GM12878 (cell line): ENCODE data around the gene PRKCZ. TPM values are rescaled to one million over a fixed set of nuclear protein-coding genes. Genes with fewer than 3 reads are reported as not detected.

Experiments
- ATAC-seq: fragments of 200-7000 bp; cut with Tn5 transposase; 3 replicates; pipeline ENCODE4 v1.9.1; 2020; ENCODE audit warnings: mild to moderate bottlenecking, moderate library complexity
- BruUV-seq: library from RNA; stranded (reverse); fragments of 400-500 nt; replicated peaks from 2 replicates; lab custom pipeline; 2021; lab: Mats Ljungman, UMichigan
- CTCF ChIA-PET: fragments of 300-600 bp; sonication (Branson Sonifier 250); formaldehyde crosslinking; extraction: SDS; loops from one replicate; lab custom pipeline; 2021; ENCODE audit warnings: inconsistent platforms; lab: Yijun Ruan, JAX
- POLR2A ChIA-PET: fragments of 350-600 bp; formaldehyde crosslinking; extraction: SDS; loops from one replicate; lab custom pipeline; 2021; ENCODE audit warnings: inconsistent platforms; lab: Charles Lee
- RAD21 ChIA-PET: fragments of 300-600 bp; sonication (Branson Sonifier 250); formaldehyde crosslinking; loops from one replicate; lab custom pipeline; 2023; ENCODE audit warnings: antibody characterized with exemption; ENCODE audit not compliant: unreplicated experiment; lab: Charles Lee
- SMC1A ChIA-PET: fragments of 300-600 bp; sonication (Branson Sonifier 250); formaldehyde crosslinking; loops from one replicate; lab custom pipeline; 2023; ENCODE audit not compliant: unreplicated experiment, uncharacterized antibody; lab: Charles Lee
- DNase-seq: peaks from one replicate; pipeline ENCODE4 v3.0.0-alpha.2; 2011; ENCODE audit warnings: low read depth, low spot score
- FAIRE-seq: peaks from 3 replicates; lab custom pipeline; 2011; peaks lifted over from hg19 to GRCh38; lab: Jason Lieb, UNC
- H2AFZ ChIP-seq: 2 replicates; pipeline ENCODE4 v1.6.0; 2011; ENCODE audit warnings: low read depth, low read length, control low read depth; ENCODE audit not compliant: control insufficient read depth
- H3K27ac ChIP-seq: 2 replicates; pipeline ENCODE4 v1.5.1; 2011; ENCODE audit warnings: control low read depth; ENCODE audit not compliant: control insufficient read depth, insufficient read depth
- H3K27me3 ChIP-seq, 2 experiments: replicated peaks in 1 of 2; 2 replicates each; pipeline versions ENCODE4 v1.6.0 to v1.6.1; 2011; ENCODE audit warnings: low read length in 1 of 2; ENCODE audit not compliant: control insufficient read depth in 2 of 2, insufficient read depth in 2 of 2
- H3K36me3 ChIP-seq, 2 experiments: 2 replicates each; pipeline ENCODE4 v1.5.1; 2011; ENCODE audit warnings: low read length in 1 of 2; ENCODE audit not compliant: control insufficient read depth in 2 of 2, insufficient read depth in 2 of 2
- H3K4me1 ChIP-seq: 2 replicates; pipeline ENCODE4 v1.6.1; 2011; ENCODE audit warnings: mild to moderate bottlenecking, low read length, moderate library complexity, mixed read lengths; ENCODE audit not compliant: control insufficient read depth, insufficient read depth
- H3K4me2 ChIP-seq: 2 replicates; pipeline ENCODE4 v1.6.0; 2011; ENCODE audit warnings: control low read depth; ENCODE audit not compliant: control insufficient read depth, insufficient read depth
- H3K4me3 ChIP-seq: fragments of 200-600 bp; sonication (generic); 2 replicates; pipeline ENCODE4 v1.5.1; 2016
- H3K79me2 ChIP-seq: 2 replicates; pipeline ENCODE4 v1.6.0; 2011; ENCODE audit warnings: low read length; ENCODE audit not compliant: control insufficient read depth, insufficient read depth
- H3K9ac ChIP-seq: 2 replicates; pipeline ENCODE4 v1.8.0; 2011; ENCODE audit warnings: low read length, control low read depth, mixed read lengths; ENCODE audit not compliant: control insufficient read depth, insufficient read depth
- H3K9me3 ChIP-seq: replicated peaks from 3 replicates; pipeline ENCODE4 v1.5.1; 2011; ENCODE audit warnings: mild to moderate bottlenecking, low read length; ENCODE audit not compliant: control insufficient read depth, insufficient read depth
- H4K20me1 ChIP-seq: 2 replicates; pipeline ENCODE4 v1.6.0; 2011; ENCODE audit not compliant: control insufficient read depth, insufficient read depth
- CHD1 ChIP-seq: IDR thresholded peaks from 2 replicates; pipeline ENCODE4 v1.6.1; 2012; ENCODE audit warnings: low read depth, low read length, improper control_type of control experiment
- MLLT1 ChIP-seq: fragments of 450-650 bp; IDR thresholded peaks from 2 replicates; pipeline ENCODE4 v1.6.1; 2016; ENCODE audit warnings: mild to moderate bottlenecking
- ZBTB33 ChIP-seq: fragments of 450-650 bp; IDR thresholded peaks from 2 replicates; pipeline ENCODE4 v1.6.1; 2017; ENCODE audit warnings: mild to moderate bottlenecking
- WGBS: methylation state at CpG from one replicate; pipeline ENCODE4 v1.1.6; 2016; ENCODE audit warnings: low lambda C conversion rate; ENCODE audit not compliant: insufficient replicate concordance, insufficient coverage; ENCODE audit errors: missing lambda C conversion rate; 5-methylcytosine and 5-hydroxymethylcytosine counted together
- in situ Hi-C: fragments of 300-500 bp; cut with MboI; formaldehyde crosslinking; loops from 9 replicates; pipeline ENCODE4 v1.14.3; 2018; ENCODE audit warnings: mixed read lengths
- intact Hi-C: fragments of 100-400 bp; cut with micrococcal nuclease; formaldehyde crosslinking; loops from one replicate; pipeline ENCODE4 v1.14.2; 2022; ENCODE audit not compliant: unreplicated experiment
- polyA plus RNA-seq, 11 experiments: library from polyadenylated mRNA; depleted of rRNA in 4 of 11; unstranded in 6 of 11; stranded (reverse) in 5 of 11; fragments of >200 nt; fragmentation: Nextera tagmentation in 4 of 11; fragmentation: Illumina TruSeq in 1 of 11; extraction: Ambion mirVana in 4 of 11; extraction: Trizol in 1 of 11; gene quantifications; 1 replicate in 1 of 11; 2 replicates in 10 of 11; pipeline versions ENCODE4 v1.2.1 to v1.2.3, GENCODE V29; 2011 to 2016; ENCODE audit warnings: inconsistent platforms in 2 of 11, missing spikeins in 2 of 11, low read depth in 1 of 11
- total RNA-seq, 4 experiments: library from RNA; depleted of rRNA in 3 of 4; stranded (reverse); fragments of >200 nt in 3 of 4; fragmentation: Illumina TruSeq in 1 of 4; extraction: Trizol in 1 of 4; gene quantifications; 2 replicates each; pipeline versions ENCODE4 v1.2.1 to v1.2.3, GENCODE V29; 2013 to 2021

The PRKCZ gene
- total and polyA plus RNA-seq, 10 of the 15 experiments (the other 5 are each of a cell fraction or from before 2014, with no cell fraction given), result 0.05 to 1.9 (median 0.64) TPM; not detected in 1

- H3K9ac ChIP-seq, result peak overlapping the region; percentile 39; the same call in 1 of the 2 replicates
- no peaks in the 10 kb centered on the region for H3K27me3 ChIP-seq
- ChIA-PET SMC1A (no interaction called here), RAD21 (interaction anchor here (3.3 kb wide), 1 partner anchor 71 kb away, joined by 9 read pairs; no protein-coding TSS in a partner anchor), CTCF (interaction anchor here (1.2 kb wide), 1 partner anchor 70 kb away, joined by 3 read pairs; no protein-coding TSS in a partner anchor), POLR2A (interaction anchor here (1.0 kb wide), 1 partner anchor 31 kb away, joined by 3 read pairs; no protein-coding TSS in a partner anchor)
- in situ Hi-C loops, result no loop called here
- H3K27ac ChIP-seq, result no peak overlapping the region
- no peak for DNase-seq
- H3K9me3 ChIP-seq, result no peaks in the 10 kb centered on the region
- no peak for FAIRE-seq
- BruUV-seq, result TSS peak; percentile 54
- TF ChIP-seq ZBTB33, result 0 out of 2 replicates have a peak, but pooled peaks have one; percentile 36
- peak; percentile 68; the same call in 1 of the 2 replicates for TF ChIP-seq MLLT1
- TF ChIP-seq CHD1, result no peak
- H4K20me1 ChIP-seq, result 0 out of 2 replicates have a peak, but pooled peaks cover 8% of the 10 kb centered on the region
- no peak for ATAC-seq
- no peaks in the 10 kb centered on the region; a peak in 1 of 4 replicates for H3K36me3 ChIP-seq
- intact Hi-C loops, result loop anchor here (5.0 to 10.0 kb wide), 2 partner anchors 65 to 82 kb away; no protein-coding TSS in a partner anchor
- WGBS, result 65% methylated on average over 29 of the region's 32 CpGs
- H3K79me2 ChIP-seq, result peaks cover 60% of the 10 kb centered on the region
- H3K4me2 ChIP-seq, result peak overlapping the region; percentile 97
- H2AFZ ChIP-seq, result no peak overlapping the region
- H3K4me3 ChIP-seq, result peak overlapping the region; percentile 82
- H3K4me1 ChIP-seq, result peaks cover 30% of the 10 kb centered on the region
Observed at GRCh38 chr1:2229911-2230731, 179.9 kb downstream of the PRKCZ start.
